ENCODE data around the gene CAPZA3. TPM values are rescaled to one million over a fixed set of nuclear protein-coding genes. Genes with fewer than 3 reads are reported as not detected.
"Not testable (repeated sequence)": the region's sequence is repeated elsewhere in the genome, so short reads cannot be mapped to it uniquely, and the experiment has no call there.

The CAPZA3 gene
- total RNA-seq, 1 experiment from 2014 or later, result not detected

GRCh38 chr12:18755341-18755740 lies 17.4 kb downstream of the CAPZA3 start:
- Histone ChIP-seq H3K4me2 (ENCODE audit: insufficient read depth, insufficient read length, low read length) (no peak overlapping the region), H4K8ac (replicated peaks; ENCODE audit: insufficient read length, low read depth, low read length) (no peak overlapping the region), H3K79me1 (ENCODE audit: insufficient read depth, low read depth, low read length, poor library complexity, severe bottlenecking) (no peaks in the 10 kb centered on the region), H2BK15ac (ENCODE audit: low read depth, low read length) (no peak overlapping the region), H3K14ac (ENCODE audit: insufficient read depth, low read length) (no peak overlapping the region), H3K79me2 (ENCODE audit: insufficient read depth, low read length) (no peaks in the 10 kb centered on the region), H3K18ac (ENCODE audit: insufficient read length, low read depth, low read length) (no peak overlapping the region), H2BK20ac (ENCODE audit: low read depth, low read length, poor library complexity, severe bottlenecking) (no peak overlapping the region), H3K56ac (ENCODE audit: insufficient read length, low read depth, low read length) (no peak overlapping the region), H3K4ac (ENCODE audit: low read depth, low read length) (no peak overlapping the region), H4K20me1 (ENCODE audit: control insufficient read depth, insufficient read depth, insufficient read length) (no peaks in the 10 kb centered on the region), H3K4me1 (ENCODE audit: insufficient read depth, low read length) (peaks cover 6% of the 10 kb centered on the region; the same call in 1 of the 2 replicates), H2AK5ac (ENCODE audit: insufficient read length, low read length) (no peak overlapping the region), H3K9me3 (ENCODE audit: control insufficient read depth, low read depth, low read length) (no peaks in the 10 kb centered on the region), H3K23ac (ENCODE audit: insufficient read length, low read depth, low read length) (no peak overlapping the region), H3K27me3 (ENCODE audit: insufficient read depth, low read length) (no peaks in the 10 kb centered on the region), H2BK5ac (ENCODE audit: insufficient read length, low read length) (no peak overlapping the region), H2BK12ac (ENCODE audit: insufficient read length, low read depth, low read length) (no peak overlapping the region), H4K91ac (ENCODE audit: insufficient read length, low read depth, low read length) (no peak overlapping the region), H3K27ac (ENCODE audit: insufficient read length, low read depth, low read length) (no peak overlapping the region), H3K9ac (ENCODE audit: extremely low read depth, insufficient read length, low read length) (no peak overlapping the region), H3K23me2 (ENCODE audit: insufficient read length, low read depth, low read length, poor library complexity, severe bottlenecking) (no peaks in the 10 kb centered on the region), H4K5ac (ENCODE audit: insufficient read length, low read depth, low read length) (no peak overlapping the region), H2BK120ac (ENCODE audit: low read depth, low read length, poor library complexity, severe bottlenecking) (no peak overlapping the region), H3T11ph (ENCODE audit: low read length) (no peak overlapping the region), H2AFZ (ENCODE audit: low read length) (no peak overlapping the region)
- Mint-ChIP-seq H3K27ac (peak overlapping the region in 1 of 3 experiments; percentile 14; a peak in 2 of 7 replicates), H3K4me3 (no peak overlapping the region; a peak in 1 of 5 replicates), H3K27me3 (ENCODE audit: low read depth) (no peaks in the 10 kb centered on the region), H3K4me1 (peaks cover 44 to 50% of the 10 kb centered on the region in 2 experiments), H3K9me3 (peaks cover 0 to 3% of the 10 kb centered on the region in 2 experiments; a peak in 3 of 5 replicates), H3K36me3 (ENCODE audit: insufficient read depth in 1 of 3, low read depth in 3 of 3) (peaks cover 0 to 6% (median 5%) of the 10 kb centered on the region in 3 experiments; a peak in 3 of 7 replicates)
- no peak for TF ChIP-seq CTCF (conservative IDR thresholded peaks at IDR 0.05)
- WGBS (ENCODE audit: extremely low coverage, insufficient read length, low lambda C conversion rate), result no CpG with 5 or more reads among the region's 1 CpG
- no peak for DNase-seq

GRCh38 chr12:18766479-18766878 lies 28.6 kb downstream of the CAPZA3 start:
- H2BK20ac ChIP-seq (ENCODE audit: low read depth, low read length, poor library complexity, severe bottlenecking); H2BK12ac ChIP-seq (ENCODE audit: insufficient read length, low read depth, low read length); H4K91ac ChIP-seq (ENCODE audit: insufficient read length, low read depth, low read length); H3K18ac ChIP-seq (ENCODE audit: insufficient read length, low read depth, low read length); H2AFZ ChIP-seq (ENCODE audit: low read length); H3K9ac ChIP-seq (ENCODE audit: extremely low read depth, insufficient read length, low read length); H2BK5ac ChIP-seq (ENCODE audit: insufficient read length, low read length); H4K20me1 ChIP-seq (ENCODE audit: control insufficient read depth, insufficient read depth, insufficient read length); DNase-seq; H3K27ac ChIP-seq (ENCODE audit: insufficient read length, low read depth, low read length); H4K5ac ChIP-seq (ENCODE audit: insufficient read length, low read depth, low read length); H3K23me2 ChIP-seq (ENCODE audit: insufficient read length, low read depth, low read length, poor library complexity, severe bottlenecking); H3K4me1 Mint-ChIP-seq; H3K79me2 ChIP-seq (ENCODE audit: insufficient read depth, low read length); H3K4me1 ChIP-seq (ENCODE audit: insufficient read depth, low read length); H2AK5ac ChIP-seq (ENCODE audit: insufficient read length, low read length); H3K27me3 Mint-ChIP-seq (ENCODE audit: low read depth); H3K4me2 ChIP-seq (ENCODE audit: insufficient read depth, insufficient read length, low read length); H3K27me3 ChIP-seq (ENCODE audit: insufficient read depth, low read length); H2BK120ac ChIP-seq (ENCODE audit: low read depth, low read length, poor library complexity, severe bottlenecking); H4K8ac ChIP-seq (replicated peaks; ENCODE audit: insufficient read length, low read depth, low read length); H3K79me1 ChIP-seq (ENCODE audit: insufficient read depth, low read depth, low read length, poor library complexity, severe bottlenecking); H3T11ph ChIP-seq (ENCODE audit: low read length); H3K56ac ChIP-seq (ENCODE audit: insufficient read length, low read depth, low read length); H3K9me3 ChIP-seq (ENCODE audit: control insufficient read depth, low read depth, low read length); H2BK15ac ChIP-seq (ENCODE audit: low read depth, low read length); H3K14ac ChIP-seq (ENCODE audit: insufficient read depth, low read length); H3K4me3 Mint-ChIP-seq; H3K27ac Mint-ChIP-seq; H3K4ac ChIP-seq (ENCODE audit: low read depth, low read length); H3K23ac ChIP-seq (ENCODE audit: insufficient read length, low read depth, low read length): not testable (repeated sequence)
- peaks cover 36 to 51% (median 40%) of the 10 kb centered on the region in 3 experiments for H3K36me3 Mint-ChIP-seq (ENCODE audit: insufficient read depth in 1 of 3, low read depth in 3 of 3)
- H3K9me3 Mint-ChIP-seq, result peaks cover 54 to 56% of the 10 kb centered on the region in 2 experiments
- WGBS (ENCODE audit: extremely low coverage, insufficient read length, low lambda C conversion rate), result no CpG with 5 or more reads among the region's 1 CpG
